Measurements from ENCODE around the gene OR2A25.

DNA sequence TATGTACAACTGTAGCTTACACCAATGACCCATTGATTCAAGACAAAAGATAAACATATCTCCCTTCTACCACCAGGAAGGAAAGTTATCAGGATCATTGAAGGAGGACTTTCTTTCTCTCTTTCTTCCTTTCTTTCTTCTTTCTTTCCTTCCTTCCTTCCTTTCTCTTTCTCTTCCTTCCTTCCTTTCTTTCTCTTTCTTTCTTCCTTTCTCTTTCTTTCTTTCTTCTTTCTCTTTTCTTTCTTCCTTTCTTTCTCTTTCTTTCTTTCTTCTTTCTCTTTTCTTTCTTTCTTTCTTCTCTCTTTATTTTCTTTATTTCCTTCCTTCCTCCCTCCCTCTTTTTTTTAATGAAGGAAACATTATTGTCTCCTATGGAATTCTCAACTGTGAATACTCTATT, 29.2 kb downstream of the OR2A25 start:
- TF ChIP-seq, protein P1, sequence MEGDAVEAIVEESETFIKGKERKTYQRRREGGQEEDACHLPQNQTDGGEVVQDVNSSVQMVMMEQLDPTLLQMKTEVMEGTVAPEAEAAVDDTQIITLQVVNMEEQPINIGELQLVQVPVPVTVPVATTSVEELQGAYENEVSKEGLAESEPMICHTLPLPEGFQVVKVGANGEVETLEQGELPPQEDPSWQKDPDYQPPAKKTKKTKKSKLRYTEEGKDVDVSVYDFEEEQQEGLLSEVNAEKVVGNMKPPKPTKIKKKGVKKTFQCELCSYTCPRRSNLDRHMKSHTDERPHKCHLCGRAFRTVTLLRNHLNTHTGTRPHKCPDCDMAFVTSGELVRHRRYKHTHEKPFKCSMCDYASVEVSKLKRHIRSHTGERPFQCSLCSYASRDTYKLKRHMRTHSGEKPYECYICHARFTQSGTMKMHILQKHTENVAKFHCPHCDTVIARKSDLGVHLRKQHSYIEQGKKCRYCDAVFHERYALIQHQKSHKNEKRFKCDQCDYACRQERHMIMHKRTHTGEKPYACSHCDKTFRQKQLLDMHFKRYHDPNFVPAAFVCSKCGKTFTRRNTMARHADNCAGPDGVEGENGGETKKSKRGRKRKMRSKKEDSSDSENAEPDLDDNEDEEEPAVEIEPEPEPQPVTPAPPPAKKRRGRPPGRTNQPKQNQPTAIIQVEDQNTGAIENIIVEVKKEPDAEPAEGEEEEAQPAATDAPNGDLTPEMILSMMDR (conservative IDR thresholded peaks at IDR 0.05; ENCODE audit: low read length) = no peak
- no peak for TF ChIP-seq EZH2phosphoT487 (IDR thresholded peaks at IDR 0.05; ENCODE audit: borderline replicate concordance, low read depth, low read length)

Data from OCI-LY7 (cell line).